Coronary artery (tissue), 2 donors: ENCODE measurements around the gene KIAA1671.

ENCODE experiments used
- DNase-seq: peaks from one replicate; pipeline ENCODE4 v3.0.0-alpha.2; 2017; ENCODE audit warnings: low spot score
- H3K27ac ChIP-seq, 2 donors: fragments of 200-600 bp; sonication (generic); one replicate each; pipeline ENCODE4 v1.5.1; 2016 to 2019
- H3K4me3 ChIP-seq: fragments of 200-600 bp; sonication (generic); 2 replicates; pipeline ENCODE4 v1.5.1; 2016; ENCODE audit warnings: mild to moderate bottlenecking, moderate library complexity
- CTCF ChIP-seq: fragments of 200-600 bp; sonication (generic); IDR thresholded peaks from one replicate; pipeline ENCODE4 v1.5.1; 2019; ENCODE audit warnings: antibody characterized with exemption

KIAA1671 gene

GRCh38 chr22:25035715-25036114 is 83.2 kb downstream of the KIAA1671 start:
- H3K27ac ChIP-seq = no peak overlapping the region
- TF ChIP-seq CTCF = no peak
- no peak for DNase-seq
- H3K4me3 ChIP-seq = no peak overlapping the region

- no peak for DNase-seq
- no peak overlapping the region for H3K27ac ChIP-seq
- no peak overlapping the region for H3K4me3 ChIP-seq
- TF ChIP-seq CTCF = no peak
Measured at GRCh38 chr22:25038239-25038638, 85.7 kb downstream of the KIAA1671 start.

- H3K27ac ChIP-seq = no peak overlapping the region
- no peak for TF ChIP-seq CTCF
- no peak overlapping the region for H3K4me3 ChIP-seq
- no peak for DNase-seq
Measured at GRCh38 chr22:25038771-25039170, 86.3 kb downstream of the KIAA1671 start.

- DNase-seq = no peak
- TF ChIP-seq CTCF = no peak
- Histone ChIP-seq H3K27ac (no peak overlapping the region), H3K4me3 (no peak overlapping the region)
Measured at GRCh38 chr22:25039255-25039654, 86.7 kb downstream of the KIAA1671 start.

GRCh38 chr22:25039754-25040153 is 87.2 kb downstream of the KIAA1671 start:
- H3K4me3 ChIP-seq = no peak overlapping the region
- no peak for DNase-seq
- H3K27ac ChIP-seq = no peak overlapping the region
- no peak for TF ChIP-seq CTCF

GRCh38 chr22:25045159-25045558 is 92.6 kb downstream of the KIAA1671 start:
- no peak for TF ChIP-seq CTCF
- H3K27ac ChIP-seq = no peak overlapping the region
- no peak for DNase-seq
- no peak overlapping the region for H3K4me3 ChIP-seq

- H3K4me3 ChIP-seq = no peak overlapping the region
- H3K27ac ChIP-seq = no peak overlapping the region
- TF ChIP-seq CTCF = no peak
- DNase-seq = no peak
Measured at GRCh38 chr22:25048071-25048470, 95.6 kb downstream of the KIAA1671 start.
